H9 (cell line): ENCODE results near the gene AHNAK2. TPM values are rescaled to one million over a fixed set of nuclear protein-coding genes. Genes with fewer than 3 reads are reported as not detected.

Experiments
- DNase-seq: peaks from one replicate; pipeline ENCODE4 v3.0.0-alpha.2; 2017
- H2AFZ ChIP-seq: one replicate; pipeline ENCODE4 v1.6.1; 2013; ENCODE audit warnings: mild to moderate bottlenecking, low read length, control low read depth, moderate library complexity
- H2AK5ac ChIP-seq: 2 replicates; pipeline ENCODE4 v1.6.1; 2013; ENCODE audit warnings: low read length, control low read depth, mixed read lengths; ENCODE audit not compliant: insufficient read length
- H2BK120ac ChIP-seq: one replicate; pipeline ENCODE4 v1.6.1; 2013; ENCODE audit warnings: low read depth, mild to moderate bottlenecking, low read length, control low read depth, inconsistent platforms; ENCODE audit not compliant: poor library complexity, severe bottlenecking
- H2BK12ac ChIP-seq: 2 replicates; pipeline ENCODE4 v1.6.1; 2013; ENCODE audit warnings: low read length, control low read depth, mixed read lengths, low read depth; ENCODE audit not compliant: insufficient read length
- H2BK15ac ChIP-seq: 2 replicates; pipeline ENCODE4 v1.6.1; 2013; ENCODE audit warnings: low read depth, low read length, control low read depth
- H2BK20ac ChIP-seq: one replicate; pipeline ENCODE4 v1.6.1; 2013; ENCODE audit warnings: low read depth, mild to moderate bottlenecking, low read length, control low read depth, inconsistent platforms; ENCODE audit not compliant: poor library complexity, severe bottlenecking
- H2BK5ac ChIP-seq: 2 replicates; pipeline ENCODE4 v1.6.1; 2013; ENCODE audit warnings: low read length, control low read depth, mixed read lengths; ENCODE audit not compliant: insufficient read length
- H3K14ac ChIP-seq: 2 replicates; pipeline ENCODE4 v1.6.1; 2013; ENCODE audit warnings: low read length, control low read depth; ENCODE audit not compliant: insufficient read depth
- H3K18ac ChIP-seq: 2 replicates; pipeline ENCODE4 v1.6.1; 2013; ENCODE audit warnings: low read depth, mild to moderate bottlenecking, mixed read lengths, low read length, control low read depth; ENCODE audit not compliant: insufficient read length
- H3K23ac ChIP-seq: 2 replicates; pipeline ENCODE4 v1.6.1; 2013; ENCODE audit warnings: low read length, control low read depth, mixed read lengths, low read depth; ENCODE audit not compliant: insufficient read length
- H3K23me2 ChIP-seq: 2 replicates; pipeline ENCODE4 v1.6.1; 2013; ENCODE audit warnings: low read depth, mild to moderate bottlenecking, mixed read lengths, low read length, control low read depth; ENCODE audit not compliant: insufficient read length, poor library complexity, severe bottlenecking
- H3K27ac ChIP-seq: 2 replicates; pipeline ENCODE4 v1.5.1; 2013; ENCODE audit warnings: low read length, control low read depth, mixed read lengths, low read depth; ENCODE audit not compliant: insufficient read length
- H3K27me3 ChIP-seq: 2 replicates; pipeline ENCODE4 v1.6.1; 2013; ENCODE audit warnings: low read length, control low read depth, inconsistent platforms; ENCODE audit not compliant: insufficient read depth
- H3K4ac ChIP-seq: 2 replicates; pipeline ENCODE4 v1.6.1; 2013; ENCODE audit warnings: low read depth, mild to moderate bottlenecking, control low read depth, inconsistent platforms, low read length, moderate library complexity
- H3K4me1 ChIP-seq: 2 replicates; pipeline ENCODE4 v1.6.1; 2013; ENCODE audit warnings: low read length, control low read depth, inconsistent platforms; ENCODE audit not compliant: insufficient read depth
- H3K4me2 ChIP-seq: 2 replicates; pipeline ENCODE4 v1.6.1; 2013; ENCODE audit warnings: low read length, control low read depth, mixed read lengths; ENCODE audit not compliant: insufficient read length, insufficient read depth
- H3K56ac ChIP-seq: 2 replicates; pipeline ENCODE4 v1.6.1; 2013; ENCODE audit warnings: low read depth, mild to moderate bottlenecking, mixed read lengths, low read length, control low read depth; ENCODE audit not compliant: insufficient read length
- H3K79me1 ChIP-seq: 2 replicates; pipeline ENCODE4 v1.6.1; 2013; ENCODE audit warnings: low read depth, mild to moderate bottlenecking, moderate library complexity, low read length, control low read depth, inconsistent platforms; ENCODE audit not compliant: insufficient read depth, poor library complexity, severe bottlenecking
- H3K79me2 ChIP-seq: 2 replicates; pipeline ENCODE4 v1.6.1; 2013; ENCODE audit warnings: low read length, control low read depth, inconsistent platforms; ENCODE audit not compliant: insufficient read depth
- H3K9ac ChIP-seq: 2 replicates; pipeline ENCODE4 v1.6.1; 2013; ENCODE audit warnings: low read length, control low read depth, mixed read lengths; ENCODE audit not compliant: insufficient read length; ENCODE audit errors: extremely low read depth
- H3K9me3 ChIP-seq: one replicate; pipeline ENCODE4 v1.6.1; 2013; ENCODE audit warnings: low read depth, low read length, inconsistent platforms; ENCODE audit not compliant: control insufficient read depth
- H3T11ph ChIP-seq: one replicate; pipeline ENCODE4 v1.6.1; 2013; ENCODE audit warnings: mild to moderate bottlenecking, low read length, control low read depth, inconsistent platforms
- H4K20me1 ChIP-seq: one replicate; pipeline ENCODE4 v1.6.1; 2013; ENCODE audit not compliant: control insufficient read depth, insufficient read length, insufficient read depth
- H4K5ac ChIP-seq: 2 replicates; pipeline ENCODE4 v1.6.1; 2013; ENCODE audit warnings: low read depth, mild to moderate bottlenecking, mixed read lengths, low read length, control low read depth; ENCODE audit not compliant: insufficient read length
- H4K8ac ChIP-seq: replicated peaks from 2 replicates; pipeline ENCODE4 v1.6.1; 2013; ENCODE audit warnings: low read length, control low read depth, mixed read lengths, low read depth; ENCODE audit not compliant: insufficient read length
- H4K91ac ChIP-seq: 2 replicates; pipeline ENCODE4 v1.6.1; 2013; ENCODE audit warnings: low read depth, mild to moderate bottlenecking, moderate library complexity, mixed read lengths, low read length, control low read depth; ENCODE audit not compliant: insufficient read length
- H3K27ac Mint-ChIP-seq, 3 experiments: 2 replicates in 2 of 3; 3 replicates in 1 of 3; pipeline ENCODE4 v1.8.0; 2020 to 2021; ENCODE audit warnings: mixed read lengths in 3 of 3, mild to moderate bottlenecking in 1 of 3, moderate library complexity in 1 of 3
- H3K27me3 Mint-ChIP-seq: 2 replicates; pipeline ENCODE4 v1.8.0; 2021; ENCODE audit warnings: low read depth, mild to moderate bottlenecking, moderate library complexity, mixed read lengths
- H3K36me3 Mint-ChIP-seq, 3 experiments: 2 replicates in 2 of 3; 3 replicates in 1 of 3; pipeline ENCODE4 v1.8.0; 2020 to 2021; ENCODE audit warnings: low read depth in 3 of 3, mixed read lengths in 3 of 3; ENCODE audit not compliant: insufficient read depth in 1 of 3
- H3K4me1 Mint-ChIP-seq, 2 experiments: 2 replicates each; pipeline ENCODE4 v1.8.0; 2020; ENCODE audit warnings: mixed read lengths in 2 of 2
- H3K4me3 Mint-ChIP-seq, 2 experiments: 2 replicates in 1 of 2; 3 replicates in 1 of 2; pipeline ENCODE4 v1.8.0; 2020 to 2021; ENCODE audit warnings: mild to moderate bottlenecking in 2 of 2, mixed read lengths in 2 of 2, moderate library complexity in 1 of 2
- H3K9me3 Mint-ChIP-seq, 2 experiments: 2 replicates in 1 of 2; 3 replicates in 1 of 2; pipeline ENCODE4 v1.8.0; 2020; ENCODE audit warnings: mild to moderate bottlenecking in 2 of 2, mixed read lengths in 2 of 2, moderate library complexity in 1 of 2
- WGBS: extraction: QIAGEN DNeasy Blood & Tissue Kit; methylation state at CpG from one replicate; pipeline ENCODE4 v1.1.7; 2013; ENCODE audit warnings: missing lambda C conversion rate, low lambda C conversion rate, mixed read lengths; ENCODE audit not compliant: insufficient read length; ENCODE audit errors: extremely low coverage; 5-methylcytosine and 5-hydroxymethylcytosine counted together
- total RNA-seq: library from RNA; stranded (reverse); gene quantifications from 2 replicates; pipeline ENCODE4 v1.2.1, GENCODE V29; 2021
- TF ChIP-seq, protein P1 (sequence below): fragments of 200-600 bp; sonication (generic); conservative IDR thresholded peaks from 3 replicates; pipeline ENCODE4 v1.8.0; 2021; ENCODE audit warnings: antibody characterized with exemption, mild to moderate bottlenecking

AHNAK2 gene
- total RNA-seq, 1 experiment from 2014 or later: 2.8 TPM

DNA sequence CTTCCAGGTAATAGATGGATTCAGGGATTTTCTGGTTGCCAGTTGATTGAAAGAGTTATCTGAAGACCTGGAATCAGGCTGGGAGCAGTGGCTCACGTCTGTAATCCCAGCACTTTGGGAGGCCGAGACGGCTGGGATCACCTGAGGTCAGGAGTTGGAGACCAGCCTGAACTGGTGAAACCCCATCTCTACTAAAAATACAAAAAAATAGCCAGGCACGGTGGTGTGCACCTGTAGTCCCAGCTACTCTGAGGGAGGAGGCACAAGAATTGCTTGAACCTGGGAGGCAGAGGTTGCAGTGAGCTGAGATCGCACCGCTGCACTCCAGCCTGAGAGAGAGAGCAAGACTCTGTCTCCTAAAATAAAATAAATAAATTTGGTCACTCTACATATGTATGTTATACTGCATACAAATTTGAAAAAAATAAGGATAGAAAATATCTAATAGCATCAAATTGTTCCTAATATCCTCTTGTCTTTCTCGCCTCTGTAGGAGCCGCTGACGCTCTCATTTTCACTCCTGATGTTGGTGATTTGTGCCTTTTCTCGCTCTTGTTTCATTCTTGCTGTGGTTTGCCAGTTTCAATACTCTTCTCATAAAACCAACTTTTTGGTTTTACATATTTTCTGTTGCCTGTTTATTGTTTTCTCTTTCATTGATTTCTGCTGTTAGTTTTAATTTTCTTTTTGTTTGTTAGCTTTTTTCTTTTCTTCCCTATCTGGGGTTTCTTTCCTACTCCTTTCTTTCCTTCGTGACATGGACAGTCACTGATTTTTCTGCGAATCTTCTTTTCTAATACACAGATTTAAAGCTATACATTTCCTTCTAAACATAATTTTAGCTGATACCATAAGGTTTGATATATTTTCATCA lies 77.3 kb downstream of the AHNAK2 start:
- Histone ChIP-seq H3K79me1 (no peaks in the 10 kb centered on the region), H2BK120ac (no peak overlapping the region), H2AFZ (no peak overlapping the region), H4K91ac (no peak overlapping the region), H3K23me2 (no peaks in the 10 kb centered on the region), H2BK15ac (no peak overlapping the region), H3K27me3 (no peaks in the 10 kb centered on the region), H2BK20ac (no peak overlapping the region), H3K9me3 (no peaks in the 10 kb centered on the region), H3T11ph (no peak overlapping the region), H3K4ac (no peak overlapping the region), H3K9ac (no peak overlapping the region), H4K20me1 (no peaks in the 10 kb centered on the region), H3K56ac (no peak overlapping the region), H4K8ac (no peak overlapping the region), H3K4me1 (no peaks in the 10 kb centered on the region), H4K5ac (no peak overlapping the region), H3K27ac (no peak overlapping the region), H3K79me2 (no peaks in the 10 kb centered on the region), H3K14ac (no peak overlapping the region), H2BK12ac (no peak overlapping the region), H2AK5ac (no peak overlapping the region), H3K23ac (no peak overlapping the region), H3K4me2 (no peak overlapping the region), H2BK5ac (no peak overlapping the region), H3K18ac (no peak overlapping the region)
- H3K4me3 Mint-ChIP-seq: no peak overlapping the region
- H3K36me3 Mint-ChIP-seq: no peaks in the 10 kb centered on the region
- peaks cover 0 to 4% of the 10 kb centered on the region in 2 experiments; a peak in 1 of 4 replicates for H3K4me1 Mint-ChIP-seq
- DNase-seq: no peak
- peaks cover 0 to 2% of the 10 kb centered on the region in 2 experiments; a peak in 2 of 5 replicates for H3K9me3 Mint-ChIP-seq
- H3K27ac Mint-ChIP-seq: no peak overlapping the region; a peak in 1 of 7 replicates
- H3K27me3 Mint-ChIP-seq: peaks cover 59% of the 10 kb centered on the region
- no CpG with 5 or more reads among the region's 12 CpGs for WGBS
- TF ChIP-seq, protein P1, sequence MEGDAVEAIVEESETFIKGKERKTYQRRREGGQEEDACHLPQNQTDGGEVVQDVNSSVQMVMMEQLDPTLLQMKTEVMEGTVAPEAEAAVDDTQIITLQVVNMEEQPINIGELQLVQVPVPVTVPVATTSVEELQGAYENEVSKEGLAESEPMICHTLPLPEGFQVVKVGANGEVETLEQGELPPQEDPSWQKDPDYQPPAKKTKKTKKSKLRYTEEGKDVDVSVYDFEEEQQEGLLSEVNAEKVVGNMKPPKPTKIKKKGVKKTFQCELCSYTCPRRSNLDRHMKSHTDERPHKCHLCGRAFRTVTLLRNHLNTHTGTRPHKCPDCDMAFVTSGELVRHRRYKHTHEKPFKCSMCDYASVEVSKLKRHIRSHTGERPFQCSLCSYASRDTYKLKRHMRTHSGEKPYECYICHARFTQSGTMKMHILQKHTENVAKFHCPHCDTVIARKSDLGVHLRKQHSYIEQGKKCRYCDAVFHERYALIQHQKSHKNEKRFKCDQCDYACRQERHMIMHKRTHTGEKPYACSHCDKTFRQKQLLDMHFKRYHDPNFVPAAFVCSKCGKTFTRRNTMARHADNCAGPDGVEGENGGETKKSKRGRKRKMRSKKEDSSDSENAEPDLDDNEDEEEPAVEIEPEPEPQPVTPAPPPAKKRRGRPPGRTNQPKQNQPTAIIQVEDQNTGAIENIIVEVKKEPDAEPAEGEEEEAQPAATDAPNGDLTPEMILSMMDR: no peak
